HG03175 (cell line): ENCODE results near the gene ZDHHC16.
"Not testable (repeated sequence)": the region's sequence is repeated elsewhere in the genome, so short reads cannot be mapped to it uniquely, and the experiment has no call there.

ENCODE experiments used
- ATAC-seq: cut with Tn5 transposase; IDR thresholded peaks from one replicate; pipeline ENCODE4 v1.9.1; 2021; ENCODE audit warnings: mild to moderate bottlenecking, moderate library complexity; ENCODE audit not compliant: unreplicated experiment

The ZDHHC16 gene

GRCh38 chr10:97475936-97476594 is 30.1 kb downstream of the ZDHHC16 start:
- ATAC-seq, result no peak

- ATAC-seq, result not testable (repeated sequence)
Observed at GRCh38 chr10:97479410-97479809, 33.4 kb downstream of the ZDHHC16 start.

GRCh38 chr10:97479939-97480338 is 34.0 kb downstream of the ZDHHC16 start:
- ATAC-seq, result no peak

- ATAC-seq, result no peak
Observed at GRCh38 chr10:97481071-97481470, 35.1 kb downstream of the ZDHHC16 start.

GRCh38 chr10:97482381-97482780 is 36.4 kb downstream of the ZDHHC16 start:
- ATAC-seq, result no peak

GRCh38 chr10:97483506-97483905 is 37.5 kb downstream of the ZDHHC16 start:
- ATAC-seq, result no peak

GRCh38 chr10:97483921-97484320 is 37.9 kb downstream of the ZDHHC16 start:
- ATAC-seq, result no peak

- no peak for ATAC-seq
Observed at GRCh38 chr10:97485647-97486281, 39.8 kb downstream of the ZDHHC16 start.

- ATAC-seq, result no peak
Observed at GRCh38 chr10:97490592-97490991, 44.6 kb downstream of the ZDHHC16 start.

- ATAC-seq, result no peak
Observed at GRCh38 chr10:97494151-97494550, 48.2 kb downstream of the ZDHHC16 start.

- ATAC-seq, result no peak
Observed at GRCh38 chr10:97494863-97495506, 49.0 kb downstream of the ZDHHC16 start.

- peak; percentile 26 for ATAC-seq
Observed at GRCh38 chr10:97497572-97498075, 51.6 kb downstream of the ZDHHC16 start.

- ATAC-seq, result peak; percentile 95
Observed at GRCh38 chr10:97498076-97498840, 52.3 kb downstream of the ZDHHC16 start, which contains the start of gene MMS19. TSS of gene MMS19 (minus strand) at chr10:97498422. CDS start at chr10:97498384, 38 bp downstream.

- no peak for ATAC-seq
Observed at GRCh38 chr10:97498841-97499560, 53.0 kb downstream of the ZDHHC16 start, which contains the start of gene UBTD1. TSS of gene UBTD1 (plus strand) at chr10:97498924. CDS start at chr10:97499204, 280 bp downstream.

GRCh38 chr10:97499561-97500296 is 53.8 kb downstream of the ZDHHC16 start:
- ATAC-seq, result no peak

GRCh38 chr10:97500297-97500575 is 54.3 kb downstream of the ZDHHC16 start:
- ATAC-seq, result no peak

GRCh38 chr10:97502916-97503315 is 56.9 kb downstream of the ZDHHC16 start:
- ATAC-seq, result no peak

- no peak for ATAC-seq
Observed at GRCh38 chr10:97503406-97503805, 57.4 kb downstream of the ZDHHC16 start.

GRCh38 chr10:97505152-97505551 is 59.2 kb downstream of the ZDHHC16 start:
- ATAC-seq, result no peak
